Measurements from ENCODE around the gene C20orf204. TPM values are rescaled to one million over a fixed set of nuclear protein-coding genes. Genes with fewer than 3 reads are reported as not detected.

Gene C20orf204
- total and polyA plus RNA-seq, 2 donors (not counting 3 experiments of a cell fraction or from before 2014, with no cell fraction given) = 2.8 to 5.8 TPM

DNA sequence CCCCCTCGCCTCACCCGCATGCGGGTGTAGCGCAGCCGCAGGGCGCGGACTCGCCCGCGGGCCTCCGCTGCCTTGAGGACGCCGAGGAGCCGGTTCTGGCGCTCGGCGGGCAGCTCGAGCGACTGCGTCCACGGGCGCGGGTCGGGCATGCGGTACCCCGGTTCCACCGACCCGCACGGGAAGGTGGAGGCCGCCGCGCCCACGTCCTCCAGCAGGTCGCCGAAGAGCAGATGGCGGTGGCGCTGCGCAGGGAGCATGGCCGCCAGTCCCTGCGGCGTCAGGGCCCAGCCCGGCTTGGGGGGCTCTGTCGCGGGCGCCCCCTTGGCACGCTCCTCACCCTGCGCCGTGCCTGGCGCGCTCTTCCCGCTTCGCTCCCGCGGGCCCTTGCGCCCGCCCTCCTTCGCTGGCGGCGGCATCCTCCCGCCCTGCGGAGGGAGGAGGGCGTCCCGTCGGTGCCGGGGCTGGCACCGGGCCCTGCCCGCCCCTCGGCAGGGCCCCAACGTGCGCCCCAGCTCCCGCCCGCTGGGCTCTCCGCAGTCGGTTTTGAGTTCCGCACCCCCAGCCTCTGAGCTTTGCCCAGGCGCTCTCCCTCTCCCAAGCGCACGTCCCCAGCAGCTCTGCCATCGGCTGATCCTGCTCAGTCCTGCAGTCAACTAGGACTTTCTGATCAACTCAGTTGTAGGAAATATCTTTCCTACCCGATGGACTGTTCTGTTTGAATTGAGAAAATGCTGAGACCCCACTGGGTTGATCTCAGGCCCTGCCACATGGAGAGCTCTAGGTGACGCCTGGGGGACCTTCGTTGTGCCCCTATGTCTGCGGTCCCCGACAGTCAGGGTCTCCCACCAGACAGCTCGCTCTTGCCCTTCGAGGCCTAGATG, 48.1 kb downstream of the C20orf204 start, which contains the start of gene LKAAEAR1:
LKAAEAR1 (minus strand) TSS at position 595 of the 881 bp plus-strand sequence; CDS start at position 416, 179 bp downstream.
- Histone ChIP-seq H4K20me1 (replicated peaks; ENCODE audit: control insufficient read depth, extremely low read depth, insufficient read depth, low read length) (no peaks in the 10 kb centered on the region), H2AFZ (ENCODE audit: low read depth, low read length) (peak within 1 kb of the TSS; percentile 46), H3K27ac (ENCODE audit: insufficient read depth, low read depth, low read length) (no peak within 1 kb of the TSS), H3K4me2 (ENCODE audit: insufficient read depth, low read length) (peak within 1 kb of the TSS; percentile 34), H3K4me1 (ENCODE audit: control insufficient read depth, extremely low read depth, insufficient read depth, low read length) (peaks cover 10% of the 10 kb centered on the region), H3K79me2 (ENCODE audit: control insufficient read depth, insufficient read depth, low read length) (no peaks in the 10 kb centered on the region), H3K36me3 (ENCODE audit: control insufficient read depth in 2 of 2, extremely low read depth in 1 of 2, insufficient read depth in 2 of 2, low read length in 2 of 2) (no peaks in the 10 kb centered on the region), H3K4me3 (replicated peaks in 1 of 3; ENCODE audit: insufficient read depth in 1 of 3, low read depth in 1 of 3, low read length in 3 of 3) (peak within 1 kb of the TSS in 1 of 3 experiments; percentile 34), H3K9me1 (replicated peaks; ENCODE audit: control insufficient read depth, extremely low read depth, insufficient read depth, low read length) (no peaks in the 10 kb centered on the region), H3K9me3 (replicated peaks; ENCODE audit: control insufficient read depth, insufficient read depth, low read length) (no peaks in the 10 kb centered on the region), H3K9ac (replicated peaks; ENCODE audit: extremely low read depth, insufficient read depth, low read length) (no peak within 1 kb of the TSS), H3K27me3 (ENCODE audit: control insufficient read depth in 2 of 2, insufficient read depth in 2 of 2, low read length in 2 of 2) (peaks cover 23 to 32% of the 10 kb centered on the region in 2 experiments)
- DNase-seq (ENCODE audit: low read depth, low spot score) (peak; percentile 23), FAIRE-seq (no peak)
- no TSS peak for BruUV-seq (replicated peaks)
- TF ChIP-seq POLR2AphosphoS5 (IDR thresholded peaks at IDR 0.05; ENCODE audit: insufficient read depth, low read depth, low read length) (no peak), EZH2 (IDR thresholded peaks at IDR 0.05; ENCODE audit: borderline replicate concordance, low read depth, low read length, severe bottlenecking) (peak; percentile 100)
- intact Hi-C loops (cut with micrococcal nuclease) (loop anchor here (1.0 kb wide), 2 partner anchors 18 to 36 kb away; no protein-coding TSS in a partner anchor), dilution Hi-C loops (cut with MboI; ENCODE audit: extremely low pct_ligation_motif_present, low sequenced_read_pairs) (no loop called here)
- CTCF ChIA-PET = interaction anchor here (0.7 to 2.8 kb wide), 23 partner anchors 9 to 591 kb away, joined by 3 to 66 read pairs (median 5); partner anchors contain the start of genes NPBWR2, PRPF6, SAMD10 and TCEA2
- POLR2A ChIA-PET = interaction anchor here (1.0 kb wide), 1 partner anchor 45 kb away, joined by 3 read pairs; no protein-coding TSS in a partner anchor

DNA sequence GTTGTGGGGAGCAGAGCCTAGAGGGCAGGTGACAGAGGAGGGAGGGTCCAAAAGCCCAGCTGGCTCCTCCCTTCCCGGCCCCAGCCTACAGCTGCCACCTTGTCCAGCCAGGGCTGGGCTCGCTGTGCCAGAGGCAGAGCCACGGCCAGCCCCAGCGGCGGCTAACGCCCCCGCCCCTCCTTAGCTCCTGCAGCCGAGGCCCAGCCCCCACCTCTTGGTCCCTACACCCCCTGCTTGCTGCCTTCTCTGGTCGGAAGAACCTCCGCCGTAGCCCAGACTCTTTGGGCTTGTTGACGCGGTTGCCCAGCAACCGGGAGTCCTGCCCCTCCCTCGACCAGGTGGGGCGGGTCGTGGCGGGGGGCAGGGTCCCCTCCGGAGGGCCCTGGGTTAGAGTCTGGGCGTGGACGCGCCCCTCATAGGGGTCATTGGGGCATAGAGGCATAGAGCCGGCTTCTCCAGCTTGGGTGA, 48.7 kb downstream of the C20orf204 start:
- H3K9ac ChIP-seq (replicated peaks; ENCODE audit: extremely low read depth, insufficient read depth, low read length) = no peak overlapping the region
- no peaks in the 10 kb centered on the region for H4K20me1 ChIP-seq (replicated peaks; ENCODE audit: control insufficient read depth, extremely low read depth, insufficient read depth, low read length)
- TF ChIP-seq MAX (IDR thresholded peaks at IDR 0.05; ENCODE audit: insufficient read depth, insufficient read length) (no peak), POLR2AphosphoS5 (IDR thresholded peaks at IDR 0.05; ENCODE audit: insufficient read depth, low read depth, low read length) (no peak), EZH2 (IDR thresholded peaks at IDR 0.05; ENCODE audit: borderline replicate concordance, low read depth, low read length, severe bottlenecking) (peak; percentile 58), FOS (IDR thresholded peaks at IDR 0.05; ENCODE audit: borderline replicate concordance, insufficient read depth, low read length) (no peak)
- H3K9me3 ChIP-seq (replicated peaks; ENCODE audit: control insufficient read depth, insufficient read depth, low read length) = no peaks in the 10 kb centered on the region
- H3K4me2 ChIP-seq (ENCODE audit: insufficient read depth, low read length) = no peak overlapping the region
- no TSS peak for BruUV-seq (replicated peaks)
- POLR2A ChIA-PET = no interaction called here
- H3K27ac ChIP-seq (ENCODE audit: insufficient read depth, low read depth, low read length) = no peak overlapping the region
- DNase-seq (ENCODE audit: low read depth, low spot score) = no peak
- H3K9me1 ChIP-seq (replicated peaks; ENCODE audit: control insufficient read depth, extremely low read depth, insufficient read depth, low read length) = no peaks in the 10 kb centered on the region
- intact Hi-C loops (cut with micrococcal nuclease) (no loop called here), dilution Hi-C loops (cut with MboI; ENCODE audit: extremely low pct_ligation_motif_present, low sequenced_read_pairs) (no loop called here)
- peaks cover 6% of the 10 kb centered on the region for H3K4me1 ChIP-seq (ENCODE audit: control insufficient read depth, extremely low read depth, insufficient read depth, low read length)
- FAIRE-seq = no peak
- H3K36me3 ChIP-seq (ENCODE audit: control insufficient read depth in 2 of 2, extremely low read depth in 1 of 2, insufficient read depth in 2 of 2, low read length in 2 of 2) = no peaks in the 10 kb centered on the region
- CTCF ChIA-PET = interaction anchor here (1.1 to 2.8 kb wide), 6 partner anchors 15 to 591 kb away, joined by 3 to 66 read pairs (median 6); no protein-coding TSS in a partner anchor
- no peak overlapping the region for H2AFZ ChIP-seq (ENCODE audit: low read depth, low read length)
- H3K79me2 ChIP-seq (ENCODE audit: control insufficient read depth, insufficient read depth, low read length) = no peaks in the 10 kb centered on the region
- peaks cover 23 to 32% of the 10 kb centered on the region in 2 experiments for H3K27me3 ChIP-seq (ENCODE audit: control insufficient read depth in 2 of 2, insufficient read depth in 2 of 2, low read length in 2 of 2)
- no peak overlapping the region for H3K4me3 ChIP-seq (replicated peaks in 1 of 3; ENCODE audit: insufficient read depth in 1 of 3, low read depth in 1 of 3, low read length in 3 of 3)

Measured in endothelial cell of umbilical vein (primary cell).